ENCODE data around the gene PTPRT. TPM values are rescaled to one million over a fixed set of nuclear protein-coding genes. Genes with fewer than 3 reads are reported as not detected.

Gene PTPRT
- polyA plus RNA-seq, 3 donors = not detected

GRCh38 chr20:42112161-42112560 is 1077.5 kb downstream of the PTPRT start:
- intact Hi-C loops (cut with micrococcal nuclease) = no loop called here
- Mint-ChIP-seq H3K27ac (no peak overlapping the region), H3K36me3 (no peaks in the 10 kb centered on the region), H3K4me3 (no peak overlapping the region), H3K4me1 (no peaks in the 10 kb centered on the region), H3K27me3 (ENCODE audit: low read depth in 3 of 3) (peaks cover 0 to 1% (median 0%) of the 10 kb centered on the region in 3 donors), H3K9me3 (peaks cover 0 to 8% (median 3%) of the 10 kb centered on the region in 7 donors)
- Histone ChIP-seq H3K36me3 (replicated peaks in 1 of 2; ENCODE audit: control insufficient read depth in 1 of 2, insufficient read depth in 2 of 2, low read length in 2 of 2) (no peaks in the 10 kb centered on the region), H4K20me1 (ENCODE audit: insufficient read depth, low read length) (no peaks in the 10 kb centered on the region), H3K27ac (ENCODE audit: low read depth in 1 of 2, low read length in 2 of 2) (no peak overlapping the region), H3K79me2 (ENCODE audit: insufficient read depth, low read length) (no peaks in the 10 kb centered on the region), H3K27me3 (ENCODE audit: control insufficient read depth in 2 of 2, insufficient read depth in 2 of 2, low read length in 2 of 2) (no peaks in the 10 kb centered on the region), H3K4me1 (ENCODE audit: control insufficient read depth in 1 of 2, insufficient read depth in 2 of 2, low read length in 2 of 2) (no peaks in the 10 kb centered on the region), H3K4me3 (replicated peaks in 1 of 3; ENCODE audit: low read depth in 2 of 3, low read length in 3 of 3) (no peak overlapping the region), H3K9me3 (replicated peaks in 1 of 2; ENCODE audit: control insufficient read depth in 1 of 2, insufficient read depth in 1 of 2, low read length in 2 of 2) (no peaks in the 10 kb centered on the region), H2AFZ (ENCODE audit: insufficient read depth, low read depth, low read length, poor library complexity, severe bottlenecking) (no peak overlapping the region), H3K9ac (ENCODE audit: insufficient read depth, low read length, poor library complexity, severe bottlenecking) (no peak overlapping the region), H3K4me2 (replicated peaks; ENCODE audit: extremely low read depth, low read length, poor library complexity, severe bottlenecking) (no peak overlapping the region)
- DNase-seq = no peak
- TF ChIP-seq, protein P1, sequence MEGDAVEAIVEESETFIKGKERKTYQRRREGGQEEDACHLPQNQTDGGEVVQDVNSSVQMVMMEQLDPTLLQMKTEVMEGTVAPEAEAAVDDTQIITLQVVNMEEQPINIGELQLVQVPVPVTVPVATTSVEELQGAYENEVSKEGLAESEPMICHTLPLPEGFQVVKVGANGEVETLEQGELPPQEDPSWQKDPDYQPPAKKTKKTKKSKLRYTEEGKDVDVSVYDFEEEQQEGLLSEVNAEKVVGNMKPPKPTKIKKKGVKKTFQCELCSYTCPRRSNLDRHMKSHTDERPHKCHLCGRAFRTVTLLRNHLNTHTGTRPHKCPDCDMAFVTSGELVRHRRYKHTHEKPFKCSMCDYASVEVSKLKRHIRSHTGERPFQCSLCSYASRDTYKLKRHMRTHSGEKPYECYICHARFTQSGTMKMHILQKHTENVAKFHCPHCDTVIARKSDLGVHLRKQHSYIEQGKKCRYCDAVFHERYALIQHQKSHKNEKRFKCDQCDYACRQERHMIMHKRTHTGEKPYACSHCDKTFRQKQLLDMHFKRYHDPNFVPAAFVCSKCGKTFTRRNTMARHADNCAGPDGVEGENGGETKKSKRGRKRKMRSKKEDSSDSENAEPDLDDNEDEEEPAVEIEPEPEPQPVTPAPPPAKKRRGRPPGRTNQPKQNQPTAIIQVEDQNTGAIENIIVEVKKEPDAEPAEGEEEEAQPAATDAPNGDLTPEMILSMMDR (IDR thresholded peaks at IDR 0.05) = no peak
- WGBS (ENCODE audit: insufficient coverage) = no CpG with 5 or more reads among the region's 5 CpGs

GRCh38 chr20:42111349-42111748 is 1078.4 kb downstream of the PTPRT start:
- Histone ChIP-seq H3K9ac (ENCODE audit: insufficient read depth, low read length, poor library complexity, severe bottlenecking) (no peak overlapping the region), H3K27me3 (ENCODE audit: control insufficient read depth in 2 of 2, insufficient read depth in 2 of 2, low read length in 2 of 2) (no peaks in the 10 kb centered on the region), H3K4me1 (ENCODE audit: control insufficient read depth in 1 of 2, insufficient read depth in 2 of 2, low read length in 2 of 2) (no peaks in the 10 kb centered on the region), H3K27ac (ENCODE audit: low read depth in 1 of 2, low read length in 2 of 2) (no peak overlapping the region), H3K9me3 (replicated peaks in 1 of 2; ENCODE audit: control insufficient read depth in 1 of 2, insufficient read depth in 1 of 2, low read length in 2 of 2) (no peaks in the 10 kb centered on the region), H2AFZ (ENCODE audit: insufficient read depth, low read depth, low read length, poor library complexity, severe bottlenecking) (no peak overlapping the region), H3K4me2 (replicated peaks; ENCODE audit: extremely low read depth, low read length, poor library complexity, severe bottlenecking) (no peak overlapping the region), H3K36me3 (replicated peaks in 1 of 2; ENCODE audit: control insufficient read depth in 1 of 2, insufficient read depth in 2 of 2, low read length in 2 of 2) (no peaks in the 10 kb centered on the region), H3K4me3 (replicated peaks in 1 of 3; ENCODE audit: low read depth in 2 of 3, low read length in 3 of 3) (no peak overlapping the region), H3K79me2 (ENCODE audit: insufficient read depth, low read length) (no peaks in the 10 kb centered on the region), H4K20me1 (ENCODE audit: insufficient read depth, low read length) (no peaks in the 10 kb centered on the region)
- no CpG with 5 or more reads among the region's 1 CpG for WGBS (ENCODE audit: insufficient coverage)
- TF ChIP-seq, protein P1 (IDR thresholded peaks at IDR 0.05) = no peak
- no peaks in the 10 kb centered on the region for H3K4me1 Mint-ChIP-seq
- peaks cover 0 to 9% (median 3%) of the 10 kb centered on the region in 7 donors for H3K9me3 Mint-ChIP-seq
- H3K27ac Mint-ChIP-seq = peak overlapping the region in 1 of 7 donors; percentile 31
- H3K27me3 Mint-ChIP-seq (ENCODE audit: low read depth in 3 of 3) = peaks cover 0 to 1% (median 0%) of the 10 kb centered on the region in 3 donors
- H3K36me3 Mint-ChIP-seq = no peaks in the 10 kb centered on the region
- H3K4me3 Mint-ChIP-seq = no peak overlapping the region
- DNase-seq = no peak
- intact Hi-C loops (cut with micrococcal nuclease) = no loop called here

Data from CD14-positive monocyte (primary cell).